Parathyroid adenoma (tissue), 2 donors: ENCODE results near the gene PRRX2.

Experiments used
- H2AFZ ChIP-seq: fragments of 300-600 bp; sonication (generic); one replicate; pipeline ENCODE4 v1.7.0; 2017; ENCODE audit warnings: antibody characterized with exemption, mild to moderate bottlenecking
- H3K27ac ChIP-seq: fragments of 300-600 bp; sonication (generic); one replicate; pipeline ENCODE4 v1.7.0; 2017
- H3K27me3 ChIP-seq: fragments of 300-600 bp; sonication (generic); one replicate; pipeline ENCODE4 v1.7.0; 2017; ENCODE audit warnings: low read length; ENCODE audit not compliant: control insufficient read depth, insufficient read depth
- H3K36me3 ChIP-seq: fragments of 300-600 bp; sonication (generic); one replicate; pipeline ENCODE4 v1.7.0; 2017; ENCODE audit warnings: low read length; ENCODE audit not compliant: control insufficient read depth, insufficient read depth
- H3K4me1 ChIP-seq: fragments of 300-600 bp; sonication (generic); one replicate; pipeline ENCODE4 v1.7.0; 2017; ENCODE audit warnings: control low read depth
- H3K4me2 ChIP-seq: fragments of 300-600 bp; sonication (generic); one replicate; pipeline ENCODE4 v1.7.0; 2017; ENCODE audit warnings: low read length
- H3K4me3 ChIP-seq: fragments of 300-600 bp; sonication (generic); one replicate; pipeline ENCODE4 v1.7.0; 2017; ENCODE audit warnings: low read depth, low read length
- H3K79me2 ChIP-seq: fragments of 300-600 bp; sonication (generic); one replicate; pipeline ENCODE4 v1.7.0; 2017; ENCODE audit warnings: control low read depth
- H3K9ac ChIP-seq: fragments of 300-600 bp; sonication (generic); one replicate; pipeline ENCODE4 v1.7.0; 2017; ENCODE audit warnings: mild to moderate bottlenecking
- H3K9me3 ChIP-seq: fragments of 300-600 bp; sonication (generic); one replicate; pipeline ENCODE4 v1.7.0; 2017; ENCODE audit warnings: low read length; ENCODE audit not compliant: control insufficient read depth
- CTCF ChIP-seq: fragments of 300-600 bp; sonication (generic); IDR thresholded peaks from one replicate; pipeline ENCODE4 v1.7.0; 2017; ENCODE audit warnings: antibody characterized with exemption, mild to moderate bottlenecking
- donor health status: primary hyperparathyroidism.

The PRRX2 gene

GRCh38 chr9:129724456-129725190 is 59.2 kb downstream of the PRRX2 start:
- no peaks in the 10 kb centered on the region for H3K36me3 ChIP-seq
- H3K4me1 ChIP-seq = no peaks in the 10 kb centered on the region
- H3K4me3 ChIP-seq = no peak overlapping the region
- H3K9ac ChIP-seq = no peak overlapping the region
- no peak overlapping the region for H3K4me2 ChIP-seq
- no peaks in the 10 kb centered on the region for H3K9me3 ChIP-seq
- H3K27me3 ChIP-seq = no peaks in the 10 kb centered on the region
- no peak overlapping the region for H2AFZ ChIP-seq
- no peaks in the 10 kb centered on the region for H3K79me2 ChIP-seq
- H3K27ac ChIP-seq = no peak overlapping the region
- no peak for TF ChIP-seq CTCF

- Histone ChIP-seq H3K4me2 (no peak overlapping the region), H3K36me3 (no peaks in the 10 kb centered on the region), H3K27me3 (no peaks in the 10 kb centered on the region), H3K9me3 (no peaks in the 10 kb centered on the region), H3K9ac (no peak overlapping the region), H3K4me1 (no peaks in the 10 kb centered on the region), H3K27ac (no peak overlapping the region), H2AFZ (no peak overlapping the region), H3K79me2 (no peaks in the 10 kb centered on the region), H3K4me3 (no peak overlapping the region)
- TF ChIP-seq CTCF = no peak
These were observed 60.4 kb downstream of the PRRX2 start for GRCh38 chr9:129725795-129726251.

- Histone ChIP-seq H3K9me3 (no peaks in the 10 kb centered on the region), H3K4me3 (no peak overlapping the region), H3K4me2 (peak overlapping the region; percentile 38), H2AFZ (peak overlapping the region; percentile 50), H3K27me3 (no peaks in the 10 kb centered on the region), H3K27ac (no peak overlapping the region), H3K79me2 (no peaks in the 10 kb centered on the region), H3K9ac (no peak overlapping the region), H3K36me3 (no peaks in the 10 kb centered on the region), H3K4me1 (no peaks in the 10 kb centered on the region)
- peak; percentile 71 for TF ChIP-seq CTCF
These were observed 61.1 kb downstream of the PRRX2 start for GRCh38 chr9:129726322-129727160.

- Histone ChIP-seq H3K4me1 (no peaks in the 10 kb centered on the region), H3K9me3 (no peaks in the 10 kb centered on the region), H3K4me2 (no peak overlapping the region), H3K4me3 (no peak overlapping the region), H3K36me3 (no peaks in the 10 kb centered on the region), H3K27me3 (no peaks in the 10 kb centered on the region), H3K79me2 (no peaks in the 10 kb centered on the region), H3K9ac (no peak overlapping the region), H3K27ac (no peak overlapping the region), H2AFZ (no peak overlapping the region)
- TF ChIP-seq CTCF = no peak
These were observed 63.3 kb downstream of the PRRX2 start for GRCh38 chr9:129728744-129729143.
